Thoracic aorta endothelial cell (primary cell): Measurements from ENCODE around the gene BPIFB4. TPM values are rescaled to one million over a fixed set of nuclear protein-coding genes. Genes with fewer than 3 reads are reported as not detected.

Experiments
- total RNA-seq: library from RNA; depleted of rRNA; stranded (reverse); fragments of >200 nt; gene quantifications from 2 replicates; pipeline ENCODE4 v1.2.3, GENCODE V29; 2012

BPIFB4 gene
- not detected in 2 replicates for total RNA-seq

GRCh38 chr20:33079259-33079658, at the start of gene BPIFB4:
TSS of gene BPIFB4 (plus strand) at chr20:33079643. CDS start at chr20:33081527, 1,884 bp downstream.

GRCh38 chr20:33031531-33031930, 47.9 kb upstream of the BPIFB4 start, which contains the start of gene BPIFB6:
TSS of gene BPIFB6 (plus strand) at chr20:33031648. CDS start at chr20:33031648, 0 bp downstream.

GRCh38 chr20:33053291-33054106, 25.9 kb upstream of the BPIFB4 start, which contains the start of gene BPIFB3:
TSS of gene BPIFB3 (plus strand) at chr20:33053903. CDS start at chr20:33055436, 1,533 bp downstream.

Other genes starting within 250 kb of the BPIFB4 start
- gene EFCAB8, start 220.7 kb upstream of the BPIFB4 start, total RNA-seq: 0.43 TPM in 1 of 2 replicates, not detected in the other
- gene SUN5, start 75.2 kb upstream of the BPIFB4 start, total RNA-seq: not detected in 2 replicates
- not detected in 2 replicates for gene BPIFB2, start 71.9 kb upstream of the BPIFB4 start, total RNA-seq
- not detected in 2 replicates for gene BPIFB6, start 48.0 kb upstream of the BPIFB4 start, total RNA-seq
- not detected in 2 replicates for gene BPIFB3, start 25.7 kb upstream of the BPIFB4 start, total RNA-seq
- gene BPIFA2, start 88.5 kb downstream of the BPIFB4 start, total RNA-seq: not detected in 2 replicates
- not detected in 2 replicates for gene BPIFA3, start 137.7 kb downstream of the BPIFB4 start, total RNA-seq
- gene BPIFA1, start 156.4 kb downstream of the BPIFB4 start, total RNA-seq: not detected in 2 replicates
- gene BPIFB1, start 203.6 kb downstream of the BPIFB4 start, total RNA-seq: not detected in 2 replicates